Lower lobe of right lung (tissue), 2 donors: ENCODE measurements around the gene MYOM1. TPM values are rescaled to one million over a fixed set of nuclear protein-coding genes. Genes with fewer than 3 reads are reported as not detected.

Source experiments
- ATAC-seq, 2 donors: fragments of 200-7000 bp; cut with Tn5 transposase; one replicate each; pipeline ENCODE4 v1.9.1; 2020 to 2022; ENCODE audit warnings: mild to moderate bottlenecking in 2 of 2, moderate library complexity in 2 of 2
- DNase-seq: peaks from one replicate; pipeline ENCODE4 v3.0.0-alpha.2; 2020
- H3K27ac ChIP-seq: fragments of 200-600 bp; one replicate; pipeline ENCODE4 v1.8.0; 2022
- H3K27me3 ChIP-seq: fragments of 200-600 bp; one replicate; pipeline ENCODE4 v1.8.0; 2022; ENCODE audit warnings: low read depth
- H3K36me3 ChIP-seq: fragments of 200-600 bp; one replicate; pipeline ENCODE4 v1.8.0; 2022; ENCODE audit warnings: mild to moderate bottlenecking
- H3K4me1 ChIP-seq: fragments of 200-600 bp; one replicate; pipeline ENCODE4 v1.8.0; 2022
- H3K4me3 ChIP-seq: fragments of 200-600 bp; one replicate; pipeline ENCODE4 v1.8.0; 2022; ENCODE audit warnings: mild to moderate bottlenecking
- H3K9me3 ChIP-seq: fragments of 200-600 bp; one replicate; pipeline ENCODE4 v1.8.0; 2022
- CTCF ChIP-seq: fragments of 200-600 bp; IDR thresholded peaks from one replicate; pipeline ENCODE4 v1.8.0; 2022; ENCODE audit warnings: antibody characterized with exemption, mild to moderate bottlenecking
- intact Hi-C: fragments of 100-400 bp; cut with DNase I; formaldehyde crosslinking; loops from one replicate; pipeline ENCODE4 v1.11.0; 2022
- total RNA-seq: library from RNA; stranded (reverse); fragmentation: NEBNext Ultra II Directional; extraction: Animal tissue kit (Norgen Biotek cat#: 25700); gene quantifications from one replicate; pipeline ENCODE4 v1.2.1, GENCODE V29; 2021
- donor health status: DM: no; HTN: yes; CAD: no; lungs with severe emphysema.

The MYOM1 gene
- total RNA-seq, 1 donor from 2014 or later = 5.0 TPM

DNA sequence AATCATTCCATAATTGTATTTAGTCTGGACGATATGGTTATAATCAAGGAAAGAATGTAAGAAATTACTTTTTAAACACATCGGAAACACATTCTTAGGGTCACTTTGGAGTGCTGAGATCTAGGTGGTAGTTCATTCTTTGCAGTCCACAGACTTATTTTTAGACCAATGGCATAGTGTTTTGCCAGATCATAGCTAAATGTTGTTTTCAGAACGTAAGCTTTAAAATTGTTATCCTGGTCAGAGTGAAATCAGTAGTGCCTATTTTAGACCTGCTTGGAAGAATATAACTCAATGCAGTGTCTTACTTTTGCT lies 32.2 kb upstream of the MYOM1 start:
- Histone ChIP-seq H3K27me3 (no peaks in the 10 kb centered on the region), H3K36me3 (peaks cover 43% of the 10 kb centered on the region), H3K4me3 (no peak overlapping the region), H3K4me1 (peaks cover 81% of the 10 kb centered on the region), H3K27ac (peak overlapping the region; percentile 6), H3K9me3 (no peaks in the 10 kb centered on the region)
- ATAC-seq (no peak), DNase-seq (no peak)
- intact Hi-C loops = no loop called here
- TF ChIP-seq CTCF = no peak

- H3K27ac ChIP-seq = peak overlapping the region; percentile 6
- intact Hi-C loops = no loop called here
- H3K36me3 ChIP-seq = peaks cover 38% of the 10 kb centered on the region
- no peak for TF ChIP-seq CTCF
- H3K4me1 ChIP-seq = peaks cover 79% of the 10 kb centered on the region
- no peaks in the 10 kb centered on the region for H3K9me3 ChIP-seq
- no peaks in the 10 kb centered on the region for H3K27me3 ChIP-seq
- peak overlapping the region; percentile 87 for H3K4me3 ChIP-seq
- no peak for ATAC-seq
- DNase-seq = no peak
These were observed 31.6 kb upstream of the MYOM1 start for GRCh38 chr18:3251249-3251962.

DNA sequence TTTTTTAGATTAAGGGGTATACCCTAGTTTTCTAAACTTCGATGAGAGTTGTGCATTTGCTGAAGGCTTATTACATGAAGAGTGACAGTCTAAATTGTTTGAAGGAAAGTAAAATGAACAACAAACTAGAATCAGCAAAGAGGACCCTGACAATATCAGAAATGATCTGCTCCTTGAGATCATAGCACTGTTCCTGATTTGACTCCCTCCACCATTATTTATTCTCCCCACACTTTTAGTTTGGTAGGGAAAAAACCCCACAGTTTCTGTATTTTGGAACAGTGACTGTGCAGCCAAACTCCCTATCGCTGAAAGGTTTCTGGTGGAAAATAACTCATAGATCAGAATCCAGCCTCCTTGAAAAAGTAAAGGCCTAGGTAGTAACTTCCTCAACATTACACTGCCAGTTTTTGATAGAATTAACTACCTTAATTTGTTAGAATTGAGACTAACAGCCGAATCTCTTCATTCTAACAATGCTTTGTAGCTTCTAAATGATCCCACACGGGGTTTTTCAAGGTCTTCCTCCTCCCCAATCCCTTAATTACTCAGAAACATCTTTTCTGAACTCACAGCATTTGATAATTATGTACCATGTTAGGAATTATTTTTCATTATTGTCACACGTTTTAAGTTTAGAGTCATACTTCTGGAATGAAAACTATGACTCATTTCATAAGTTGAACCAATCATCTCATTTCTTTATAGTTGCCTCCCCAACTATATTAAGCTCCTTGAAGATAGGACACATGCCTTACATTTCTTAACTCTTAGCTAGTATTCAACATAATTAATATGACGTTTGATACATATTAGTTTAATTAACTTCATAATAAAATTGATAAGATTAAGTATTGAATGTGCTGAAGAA lies 30.7 kb upstream of the MYOM1 start:
- H3K36me3 ChIP-seq = peaks cover 29% of the 10 kb centered on the region
- ATAC-seq (no peak), DNase-seq (no peak)
- no peaks in the 10 kb centered on the region for H3K9me3 ChIP-seq
- peak overlapping the region; percentile 54 for H3K27ac ChIP-seq
- no peaks in the 10 kb centered on the region for H3K27me3 ChIP-seq
- intact Hi-C loops = no loop called here
- no peak for TF ChIP-seq CTCF
- peaks cover 75% of the 10 kb centered on the region for H3K4me1 ChIP-seq
- H3K4me3 ChIP-seq = peak overlapping the region; percentile 87

DNA sequence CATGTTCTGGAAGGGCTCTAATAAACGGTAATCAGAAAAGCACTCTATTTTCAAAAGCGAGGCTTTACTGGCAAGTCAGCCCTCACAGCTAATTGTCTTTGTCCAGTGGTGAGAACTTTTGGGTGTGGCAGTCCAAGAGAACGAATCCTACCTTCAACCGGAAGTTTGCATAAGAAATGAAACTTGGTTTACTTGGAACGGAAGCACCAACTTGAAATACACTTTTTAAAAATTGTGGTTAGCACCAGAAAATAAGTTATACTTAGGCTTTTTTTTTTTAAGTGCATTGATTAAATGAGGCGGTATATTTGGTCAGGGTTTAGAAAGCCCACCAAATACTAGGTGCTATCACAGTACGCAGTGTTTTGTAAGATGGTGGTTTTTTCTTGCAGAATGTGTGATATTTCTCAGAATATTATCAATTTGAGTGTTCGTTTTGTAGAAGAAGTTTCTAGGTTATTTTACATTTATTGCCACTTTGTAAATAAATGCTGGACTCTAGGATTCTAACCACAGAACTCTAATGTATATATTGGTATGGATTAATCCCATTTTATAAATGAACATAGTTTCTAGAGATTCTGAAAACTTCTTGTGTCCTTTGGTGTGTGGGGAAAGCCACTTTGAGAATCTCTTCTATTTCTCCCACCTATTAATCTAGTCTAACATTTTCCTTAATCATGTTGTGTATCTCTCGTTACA lies 29.0 kb upstream of the MYOM1 start:
- Histone ChIP-seq H3K4me1 (peaks cover 68% of the 10 kb centered on the region), H3K9me3 (no peaks in the 10 kb centered on the region), H3K36me3 (peaks cover 12% of the 10 kb centered on the region), H3K27me3 (no peaks in the 10 kb centered on the region), H3K4me3 (peak overlapping the region; percentile 87), H3K27ac (peak overlapping the region; percentile 100)
- no peak for DNase-seq
- intact Hi-C loops = no loop called here
- no peak for TF ChIP-seq CTCF
- ATAC-seq = peak in 1 of 2 donors; percentile 40

- peaks cover 61% of the 10 kb centered on the region for H3K4me1 ChIP-seq
- intact Hi-C loops = no loop called here
- no peaks in the 10 kb centered on the region for H3K9me3 ChIP-seq
These were observed 28.4 kb upstream of the MYOM1 start for GRCh38 chr18:3248062-3248657.

More at GRCh38 chr18:3248062-3248657, 28.4 kb upstream of the MYOM1 start:
- Histone ChIP-seq H3K27me3 (no peaks in the 10 kb centered on the region), H3K27ac (peak overlapping the region; percentile 100), H3K4me3 (peak overlapping the region; percentile 87), H3K36me3 (peaks cover 6% of the 10 kb centered on the region)
- DNase-seq (no peak), ATAC-seq (peak in 1 of 2 donors; percentile 7)
- no peak for TF ChIP-seq CTCF
